GM21360 (cell line): ENCODE results near the gene TPRX1.
"Not testable (repeated sequence)": the region's sequence is repeated elsewhere in the genome, so short reads cannot be mapped to it uniquely, and the experiment has no call there.

Source experiments
- ATAC-seq: cut with Tn5 transposase; IDR thresholded peaks from one replicate; pipeline ENCODE4 v1.9.1; 2021; ENCODE audit warnings: mild to moderate bottlenecking, moderate library complexity; ENCODE audit not compliant: unreplicated experiment

Gene TPRX1

GRCh38 chr19:47804451-47804850, at the start of gene TPRX1:
TSS of gene TPRX1 (minus strand) at chr19:47804551. CDS start at chr19:47804539, 12 bp downstream.
- ATAC-seq, result not testable (repeated sequence)

GRCh38 chr19:47853003-47853402, 48.7 kb upstream of the TPRX1 start:
- no peak for ATAC-seq

- no peak for ATAC-seq
Measured at GRCh38 chr19:47848823-47849473, 44.6 kb upstream of the TPRX1 start.

GRCh38 chr19:47848425-47848822, 44.1 kb upstream of the TPRX1 start:
- no peak for ATAC-seq

GRCh38 chr19:47842941-47843340, 38.6 kb upstream of the TPRX1 start:
- no peak for ATAC-seq

GRCh38 chr19:47839913-47840312, 35.6 kb upstream of the TPRX1 start:
- ATAC-seq, result no peak

GRCh38 chr19:47839411-47839810, 35.1 kb upstream of the TPRX1 start:
- no peak for ATAC-seq

- ATAC-seq, result no peak
Measured at GRCh38 chr19:47836038-47836437, 31.7 kb upstream of the TPRX1 start.

GRCh38 chr19:47832723-47833122, 28.4 kb upstream of the TPRX1 start:
- no peak for ATAC-seq

- ATAC-seq, result no peak
Measured at GRCh38 chr19:47826800-47827199, 22.4 kb upstream of the TPRX1 start.

- ATAC-seq, result no peak
Measured at GRCh38 chr19:47824396-47824795, 20.0 kb upstream of the TPRX1 start.

GRCh38 chr19:47821460-47822020, 17.2 kb upstream of the TPRX1 start, which contains the start of gene CRX:
TSS of gene CRX (plus strand) at chr19:47821937. CDS start at chr19:47834444, 12,507 bp downstream.
- ATAC-seq, result no peak

GRCh38 chr19:47820410-47820809, 16.1 kb upstream of the TPRX1 start:
- ATAC-seq, result no peak

- no peak for ATAC-seq
Measured at GRCh38 chr19:47819858-47820257, 15.5 kb upstream of the TPRX1 start.

- ATAC-seq, result not testable (repeated sequence)
Measured at GRCh38 chr19:47818221-47818620, 13.9 kb upstream of the TPRX1 start.

GRCh38 chr19:47816270-47816669, 11.9 kb upstream of the TPRX1 start:
- ATAC-seq, result not testable (repeated sequence)

GRCh38 chr19:47813995-47814328, 9.6 kb upstream of the TPRX1 start:
- ATAC-seq, result no peak

GRCh38 chr19:47813304-47813994, 9.1 kb upstream of the TPRX1 start:
- no peak for ATAC-seq

GRCh38 chr19:47806435-47806834, 2.1 kb upstream of the TPRX1 start:
- ATAC-seq, result no peak

- no peak for ATAC-seq
Measured at GRCh38 chr19:47805313-47805712, 962 bp upstream of the TPRX1 start.

GRCh38 chr19:47803671-47804070, 680 bp downstream of the TPRX1 start:
- ATAC-seq, result not testable (repeated sequence)

GRCh38 chr19:47803148-47803547, 1.2 kb downstream of the TPRX1 start:
- not testable (repeated sequence) for ATAC-seq
